Brain microvascular endothelial cell (primary cell): ENCODE data around the gene TBL1X.

Experiments
- DNase-seq: peaks from one replicate; pipeline ENCODE4 v3.0.0-alpha.2; 2020
- H3K27ac ChIP-seq: fragments of 250-450 bp; sonication (Bioruptor Pico); 2 replicates; pipeline ENCODE4 v1.5.1; 2020; ENCODE audit warnings: mild to moderate bottlenecking, moderate library complexity
- H3K27me3 ChIP-seq: fragments of 250-450 bp; sonication (Bioruptor Pico); replicated peaks from 2 replicates; pipeline ENCODE4 v1.5.1; 2020; ENCODE audit warnings: mild to moderate bottlenecking
- H3K36me3 ChIP-seq: fragments of 250-450 bp; sonication (Bioruptor Pico); replicated peaks from 2 replicates; pipeline ENCODE4 v1.5.1; 2020; ENCODE audit warnings: mild to moderate bottlenecking
- H3K4me3 ChIP-seq: 2 replicates; pipeline ENCODE4 v1.5.1; 2011; ENCODE audit warnings: low read depth, mild to moderate bottlenecking, control low read depth, low read length, moderate library complexity
- in situ Hi-C: cut with HindIII; loops from 2 replicates; pipeline ENCODE4 v1.10.0; 2017; ENCODE audit warnings: low sequenced_read_pairs, low pct_ligation_motif_present
- TF ChIP-seq, protein P1 (sequence below): IDR thresholded peaks from 2 replicates; pipeline ENCODE4 v1.5.1; 2011; ENCODE audit warnings: low read depth, mild to moderate bottlenecking, moderate library complexity, low read length, control low read depth, inconsistent platforms; ENCODE audit errors: missing control alignments

The TBL1X gene

DNA sequence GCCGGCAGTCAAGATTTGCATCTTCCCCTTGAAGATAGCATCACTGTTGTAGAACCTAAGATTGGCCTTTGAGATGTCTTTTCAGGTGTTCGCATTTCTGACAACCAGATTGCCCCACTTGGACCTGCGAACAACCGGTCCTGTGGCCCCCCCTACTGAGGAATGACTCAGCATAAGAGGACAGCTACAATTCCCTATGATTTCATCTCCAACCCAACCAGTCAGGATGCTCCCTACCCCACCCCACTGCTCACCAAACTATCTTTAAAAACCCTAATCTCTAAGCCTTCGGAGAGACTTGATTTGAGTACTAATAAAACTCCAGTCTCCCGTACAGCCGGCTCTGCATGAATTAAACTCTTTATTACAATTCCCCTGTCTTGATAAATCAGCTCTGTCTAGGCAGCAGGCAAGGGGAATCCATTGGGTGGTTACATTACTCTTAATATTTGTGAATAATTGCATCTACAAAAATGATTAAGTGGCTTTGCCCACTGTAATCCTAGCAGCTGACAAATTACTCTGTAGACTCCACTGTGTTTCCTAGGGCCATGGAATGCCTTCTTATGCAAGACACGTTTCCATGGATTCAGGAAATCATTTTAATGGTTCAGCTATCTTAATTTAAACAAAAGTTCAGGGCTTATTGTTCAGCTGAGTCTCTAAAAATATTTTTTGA is 205.4 kb downstream of the TBL1X start:
- DNase-seq: no peak
- no peak overlapping the region for H3K27ac ChIP-seq
- TF ChIP-seq, protein P1, sequence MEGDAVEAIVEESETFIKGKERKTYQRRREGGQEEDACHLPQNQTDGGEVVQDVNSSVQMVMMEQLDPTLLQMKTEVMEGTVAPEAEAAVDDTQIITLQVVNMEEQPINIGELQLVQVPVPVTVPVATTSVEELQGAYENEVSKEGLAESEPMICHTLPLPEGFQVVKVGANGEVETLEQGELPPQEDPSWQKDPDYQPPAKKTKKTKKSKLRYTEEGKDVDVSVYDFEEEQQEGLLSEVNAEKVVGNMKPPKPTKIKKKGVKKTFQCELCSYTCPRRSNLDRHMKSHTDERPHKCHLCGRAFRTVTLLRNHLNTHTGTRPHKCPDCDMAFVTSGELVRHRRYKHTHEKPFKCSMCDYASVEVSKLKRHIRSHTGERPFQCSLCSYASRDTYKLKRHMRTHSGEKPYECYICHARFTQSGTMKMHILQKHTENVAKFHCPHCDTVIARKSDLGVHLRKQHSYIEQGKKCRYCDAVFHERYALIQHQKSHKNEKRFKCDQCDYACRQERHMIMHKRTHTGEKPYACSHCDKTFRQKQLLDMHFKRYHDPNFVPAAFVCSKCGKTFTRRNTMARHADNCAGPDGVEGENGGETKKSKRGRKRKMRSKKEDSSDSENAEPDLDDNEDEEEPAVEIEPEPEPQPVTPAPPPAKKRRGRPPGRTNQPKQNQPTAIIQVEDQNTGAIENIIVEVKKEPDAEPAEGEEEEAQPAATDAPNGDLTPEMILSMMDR: no peak
- in situ Hi-C loops: no loop called here
- H3K27me3 ChIP-seq: no peaks in the 10 kb centered on the region
- H3K4me3 ChIP-seq: no peak overlapping the region
- no peaks in the 10 kb centered on the region for H3K36me3 ChIP-seq

DNA sequence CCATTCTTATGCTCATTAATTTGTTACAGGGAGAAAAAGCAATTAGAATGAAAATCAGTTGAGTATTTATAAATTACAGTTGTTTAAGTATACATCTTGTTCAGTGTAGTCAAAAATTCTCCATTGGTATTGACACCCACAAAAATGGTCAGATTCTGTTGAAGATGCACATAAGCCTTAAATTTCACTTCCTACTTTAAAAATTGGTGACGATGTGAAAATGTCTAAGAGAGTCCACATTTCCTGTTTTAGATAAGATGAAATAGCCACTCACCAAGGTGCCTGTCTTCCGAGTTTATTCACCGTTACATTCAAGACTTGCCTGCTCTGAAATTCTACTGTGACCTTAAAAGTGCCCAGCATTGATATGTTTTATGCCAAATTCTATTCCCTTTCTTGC is 207.1 kb downstream of the TBL1X start:
- TF ChIP-seq, protein P1: no peak
- DNase-seq: no peak
- H3K36me3 ChIP-seq: no peaks in the 10 kb centered on the region
- in situ Hi-C loops: no loop called here
- no peaks in the 10 kb centered on the region for H3K27me3 ChIP-seq
- no peak overlapping the region for H3K27ac ChIP-seq
- no peak overlapping the region for H3K4me3 ChIP-seq

DNA sequence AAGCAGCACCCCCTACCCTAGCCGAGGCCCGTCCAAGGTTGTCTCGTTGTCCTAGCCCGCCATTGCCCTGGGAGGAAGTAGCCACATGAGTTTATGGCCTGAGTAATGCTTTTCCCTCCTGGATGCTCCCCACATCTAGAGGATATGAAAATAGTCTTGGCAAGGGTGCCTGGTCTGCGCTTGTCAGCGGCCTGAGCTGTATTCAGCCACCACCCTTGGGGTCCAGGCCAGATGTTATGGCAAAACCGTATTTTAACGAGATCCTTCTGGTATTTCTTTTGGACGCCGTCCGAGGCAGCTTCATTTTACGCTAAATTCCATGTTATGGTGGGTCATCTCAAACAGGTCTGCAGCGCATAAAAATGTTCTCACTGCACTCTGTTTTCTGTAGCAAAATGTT is 211.4 kb downstream of the TBL1X start:
- Histone ChIP-seq H3K27me3 (no peaks in the 10 kb centered on the region), H3K4me3 (no peak overlapping the region), H3K36me3 (no peaks in the 10 kb centered on the region), H3K27ac (no peak overlapping the region)
- no peak for DNase-seq
- TF ChIP-seq, protein P1: no peak
- in situ Hi-C loops: no loop called here

DNA sequence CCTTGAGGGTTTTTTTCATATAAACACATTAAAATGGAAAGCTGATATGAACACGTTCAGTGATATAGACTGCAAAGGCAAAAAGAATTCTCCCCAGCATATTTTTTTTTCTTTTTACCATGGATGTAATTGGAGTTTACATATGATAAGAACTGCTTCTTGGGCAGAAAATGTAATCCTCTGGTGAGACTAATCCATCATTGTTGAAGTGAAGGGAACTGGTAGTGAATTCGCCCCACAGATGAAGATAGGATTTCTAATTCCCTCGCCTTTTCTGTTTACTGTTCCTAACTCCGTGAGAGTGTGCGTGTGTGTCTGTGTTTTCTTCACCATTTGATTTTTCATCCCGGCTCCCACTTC is 211.9 kb downstream of the TBL1X start:
- no peak for DNase-seq
- H3K4me3 ChIP-seq: no peak overlapping the region
- in situ Hi-C loops: no loop called here
- TF ChIP-seq, protein P1: no peak
- no peaks in the 10 kb centered on the region for H3K27me3 ChIP-seq
- H3K27ac ChIP-seq: no peak overlapping the region
- no peaks in the 10 kb centered on the region for H3K36me3 ChIP-seq

DNA sequence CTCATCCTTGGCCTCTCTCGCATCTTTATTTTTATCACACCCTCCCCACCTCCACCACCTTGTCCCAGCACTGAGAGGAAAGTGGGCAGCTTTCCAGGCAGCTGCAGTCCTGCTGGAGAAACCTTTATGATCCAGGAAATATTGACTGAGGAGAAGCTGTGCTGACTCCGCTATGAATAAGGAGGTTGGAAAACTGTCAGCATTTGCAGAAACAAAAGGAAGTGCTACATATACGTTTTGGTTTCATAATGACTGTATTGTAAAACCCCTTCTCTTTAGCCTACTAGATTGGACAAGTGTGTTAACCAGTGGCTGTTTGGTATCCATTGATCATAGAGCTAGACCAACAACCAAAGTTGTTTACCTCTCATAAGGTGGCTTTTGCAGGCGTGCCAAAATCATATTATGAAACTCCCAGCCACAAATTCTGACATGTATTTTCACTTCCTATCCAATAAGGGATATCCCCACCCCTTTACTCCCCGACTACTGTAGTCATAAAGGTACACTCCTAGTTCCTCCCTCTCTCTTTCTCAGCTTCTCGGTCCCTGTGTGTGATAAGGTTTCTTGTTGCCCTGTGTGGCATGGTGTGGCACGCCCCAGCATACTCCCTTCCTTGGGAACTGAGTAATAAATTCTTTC is 212.4 kb downstream of the TBL1X start:
- Histone ChIP-seq H3K27ac (no peak overlapping the region), H3K4me3 (no peak overlapping the region), H3K27me3 (no peaks in the 10 kb centered on the region), H3K36me3 (no peaks in the 10 kb centered on the region)
- in situ Hi-C loops: no loop called here
- TF ChIP-seq, protein P1: no peak
- DNase-seq: no peak
